Loucy (cell line): ENCODE measurements around the gene COX6B2.

ENCODE experiments used
- H2AFZ ChIP-seq: fragments of 200-600 bp; sonication (generic); 2 replicates; pipeline ENCODE4 v1.6.0; 2016; ENCODE audit warnings: antibody characterized with exemption, mild to moderate bottlenecking, low read length, moderate library complexity
- H3F3A ChIP-seq: fragments of 200-600 bp; 2 replicates; pipeline ENCODE4 v1.6.0; 2016; ENCODE audit warnings: antibody characterized with exemption, low read depth, mild to moderate bottlenecking
- H3K27me3 ChIP-seq: fragments of 200-600 bp; sonication (generic); 2 replicates; pipeline ENCODE4 v1.6.1; 2014; ENCODE audit warnings: low read length, mild to moderate bottlenecking; ENCODE audit not compliant: insufficient read depth, poor library complexity, severe bottlenecking
- H3K36me3 ChIP-seq: fragments of 200-600 bp; sonication (generic); 2 replicates; pipeline ENCODE4 v1.6.1; 2016; ENCODE audit warnings: low read length; ENCODE audit not compliant: insufficient read depth
- H3K4me1 ChIP-seq: fragments of 200-600 bp; sonication (generic); 2 replicates; pipeline ENCODE4 v1.5.1; 2014; ENCODE audit warnings: low read length, mild to moderate bottlenecking; ENCODE audit not compliant: insufficient read depth, poor library complexity, severe bottlenecking
- H3K4me2 ChIP-seq: fragments of 200-600 bp; sonication (generic); 2 replicates; pipeline ENCODE4 v1.6.0; 2014; ENCODE audit warnings: antibody characterized with exemption, low read length, low read depth, mild to moderate bottlenecking; ENCODE audit not compliant: poor library complexity, severe bottlenecking
- H3K4me3 ChIP-seq: fragments of 200-600 bp; sonication (generic); 2 replicates; pipeline ENCODE4 v1.5.1; 2014; ENCODE audit warnings: low read length, mild to moderate bottlenecking, mixed read lengths; ENCODE audit not compliant: poor library complexity, severe bottlenecking
- H3K79me2 ChIP-seq: fragments of 200-600 bp; sonication (generic); 2 replicates; pipeline ENCODE4 v1.6.1; 2014; ENCODE audit warnings: low read length; ENCODE audit not compliant: insufficient read depth
- H3K9ac ChIP-seq: fragments of 200-600 bp; sonication (generic); 2 replicates; pipeline ENCODE4 v1.6.0; 2014; ENCODE audit warnings: mild to moderate bottlenecking, low read depth, low read length, moderate library complexity; ENCODE audit not compliant: poor library complexity, severe bottlenecking
- H3K9me2 ChIP-seq: fragments of 200-600 bp; sonication (generic); replicated peaks from 2 replicates; pipeline ENCODE4 v1.6.1; 2016; ENCODE audit warnings: low read depth, low read length, mixed read lengths
- H3K9me3 ChIP-seq: fragments of 200-600 bp; sonication (generic); 2 replicates; pipeline ENCODE4 v1.6.1; 2014; ENCODE audit warnings: mild to moderate bottlenecking, antibody characterized with exemption, low read length, low read depth; ENCODE audit not compliant: insufficient read depth
- H4K20me1 ChIP-seq: fragments of 200-600 bp; sonication (generic); 2 replicates; pipeline ENCODE4 v1.6.0; 2014; ENCODE audit warnings: antibody characterized with exemption, low read length, mild to moderate bottlenecking; ENCODE audit not compliant: insufficient read depth, poor library complexity, severe bottlenecking
- CTCF ChIP-seq: fragments of 200-600 bp; sonication (generic); conservative IDR thresholded peaks from 2 replicates; pipeline ENCODE4 v1.5.1; 2014; ENCODE audit warnings: mild to moderate bottlenecking, antibody characterized with exemption, low read length
- EZH2phosphoT487 ChIP-seq: fragments of 200-600 bp; IDR thresholded peaks from 2 replicates; pipeline ENCODE4 v1.6.1; 2018; ENCODE audit warnings: antibody characterized with exemption, mild to moderate bottlenecking, moderate library complexity, borderline replicate concordance

COX6B2 gene

GRCh38 chr19:55385724-55386492 lies 31.4 kb upstream of the COX6B2 start, which contains the start of gene RPL28:
TSS of gene RPL28 (plus strand) at chr19:55385932. CDS start at chr19:55386358, 426 bp downstream.
- peak within 1 kb of the TSS; percentile 85 for H2AFZ ChIP-seq

GRCh38 chr19:55384920-55385723 lies 30.6 kb upstream of the COX6B2 start:
- H4K20me1 ChIP-seq = peaks cover 43% of the 10 kb centered on the region
- no peaks in the 10 kb centered on the region for H3K9me2 ChIP-seq
- H3K27me3 ChIP-seq = no peaks in the 10 kb centered on the region
- peaks cover 58% of the 10 kb centered on the region for H3K79me2 ChIP-seq
- H3K9ac ChIP-seq = peak overlapping the region; percentile 99
- peaks cover 49% of the 10 kb centered on the region for H3K4me1 ChIP-seq
- H3F3A ChIP-seq = no peaks in the 10 kb centered on the region
- TF ChIP-seq EZH2phosphoT487 (no peak), CTCF (no peak)
- no peaks in the 10 kb centered on the region for H3K9me3 ChIP-seq
- peaks cover 23% of the 10 kb centered on the region; the same call in 1 of the 2 replicates for H3K36me3 ChIP-seq
- peak overlapping the region; percentile 85 for H2AFZ ChIP-seq
- peak overlapping the region; percentile 75 for H3K4me2 ChIP-seq
- H3K4me3 ChIP-seq = peak overlapping the region; percentile 100

More at GRCh38 chr19:55385724-55386492, 31.4 kb upstream of the COX6B2 start, which contains the start of gene RPL28:
- peaks cover 51% of the 10 kb centered on the region for H4K20me1 ChIP-seq
- peak within 1 kb of the TSS; percentile 100 for H3K4me3 ChIP-seq
- H3K4me2 ChIP-seq = peak within 1 kb of the TSS; percentile 100
- H3K4me1 ChIP-seq = peaks cover 49% of the 10 kb centered on the region
- no peaks in the 10 kb centered on the region for H3K9me2 ChIP-seq
- no peaks in the 10 kb centered on the region for H3F3A ChIP-seq
- TF ChIP-seq EZH2phosphoT487 (no peak), CTCF (no peak)
- H3K9me3 ChIP-seq = no peaks in the 10 kb centered on the region
- H3K36me3 ChIP-seq = peaks cover 23% of the 10 kb centered on the region; the same call in 1 of the 2 replicates
- peaks cover 60% of the 10 kb centered on the region for H3K79me2 ChIP-seq
- peak within 1 kb of the TSS; percentile 99 for H3K9ac ChIP-seq
- no peaks in the 10 kb centered on the region for H3K27me3 ChIP-seq

GRCh38 chr19:55384131-55384919 lies 29.8 kb upstream of the COX6B2 start, which contains the start of gene TMEM238:
TSS of gene TMEM238 (minus strand) at chr19:55384292. CDS start at chr19:55384259, 33 bp downstream.
- Histone ChIP-seq H3K9me2 (no peaks in the 10 kb centered on the region), H3K9ac (peak within 1 kb of the TSS; percentile 99), H3K27me3 (no peaks in the 10 kb centered on the region), H4K20me1 (peaks cover 35% of the 10 kb centered on the region), H3K4me2 (peak within 1 kb of the TSS; percentile 91), H3F3A (no peaks in the 10 kb centered on the region), H2AFZ (peak within 1 kb of the TSS; percentile 82), H3K4me1 (peaks cover 43% of the 10 kb centered on the region), H3K36me3 (peaks cover 21% of the 10 kb centered on the region; the same call in 1 of the 2 replicates), H3K79me2 (peaks cover 50% of the 10 kb centered on the region), H3K9me3 (no peaks in the 10 kb centered on the region), H3K4me3 (peak within 1 kb of the TSS; percentile 100)
- TF ChIP-seq CTCF = no peak
- TF ChIP-seq EZH2phosphoT487 = no peak
